ENCODE results near the gene WNK1. TPM values are rescaled to one million over a fixed set of nuclear protein-coding genes. Genes with fewer than 3 reads are reported as not detected.

The WNK1 gene
- total RNA-seq, 4 donors from 2014 or later = 273 to 518 (median 346) TPM

DNA sequence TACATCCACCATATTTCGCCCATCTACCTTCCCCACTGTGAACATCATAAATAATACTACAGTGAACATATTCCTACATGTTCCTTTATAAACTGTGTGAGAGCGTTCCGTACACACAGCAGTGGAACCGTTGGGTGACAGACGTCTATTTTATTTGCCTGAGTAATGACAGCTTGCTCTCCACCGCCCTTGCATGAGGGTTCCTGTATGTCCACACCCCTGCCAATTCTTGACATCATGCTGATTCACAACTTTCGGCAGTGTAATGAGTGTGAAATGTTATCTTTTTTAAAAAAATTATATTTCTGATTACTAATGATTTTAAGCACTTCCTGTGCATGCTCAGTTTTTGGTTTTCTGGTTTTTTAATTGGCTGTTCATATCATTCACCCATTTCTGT is 201.4 kb downstream of the WNK1 start:
- H3K4me3 ChIP-seq (ENCODE audit: low read depth, poor library complexity, severe bottlenecking) = no peak overlapping the region
- intact Hi-C loops (cut with DNase I; ENCODE audit: low total_unique reads) = loop anchor here (10.0 kb wide), 1 partner anchor 389 kb away; no protein-coding TSS in a partner anchor
- DNase-seq (ENCODE audit: low spot score in 2 of 2) = no peak
- WGBS, 2 donors = 58 to 66% methylated on average over 7 of the region's 7 CpGs
- no peak for TF ChIP-seq POLR2A (IDR thresholded peaks at IDR 0.05)
- TF ChIP-seq, protein P1, sequence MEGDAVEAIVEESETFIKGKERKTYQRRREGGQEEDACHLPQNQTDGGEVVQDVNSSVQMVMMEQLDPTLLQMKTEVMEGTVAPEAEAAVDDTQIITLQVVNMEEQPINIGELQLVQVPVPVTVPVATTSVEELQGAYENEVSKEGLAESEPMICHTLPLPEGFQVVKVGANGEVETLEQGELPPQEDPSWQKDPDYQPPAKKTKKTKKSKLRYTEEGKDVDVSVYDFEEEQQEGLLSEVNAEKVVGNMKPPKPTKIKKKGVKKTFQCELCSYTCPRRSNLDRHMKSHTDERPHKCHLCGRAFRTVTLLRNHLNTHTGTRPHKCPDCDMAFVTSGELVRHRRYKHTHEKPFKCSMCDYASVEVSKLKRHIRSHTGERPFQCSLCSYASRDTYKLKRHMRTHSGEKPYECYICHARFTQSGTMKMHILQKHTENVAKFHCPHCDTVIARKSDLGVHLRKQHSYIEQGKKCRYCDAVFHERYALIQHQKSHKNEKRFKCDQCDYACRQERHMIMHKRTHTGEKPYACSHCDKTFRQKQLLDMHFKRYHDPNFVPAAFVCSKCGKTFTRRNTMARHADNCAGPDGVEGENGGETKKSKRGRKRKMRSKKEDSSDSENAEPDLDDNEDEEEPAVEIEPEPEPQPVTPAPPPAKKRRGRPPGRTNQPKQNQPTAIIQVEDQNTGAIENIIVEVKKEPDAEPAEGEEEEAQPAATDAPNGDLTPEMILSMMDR (IDR thresholded peaks at IDR 0.05) = no peak

DNA sequence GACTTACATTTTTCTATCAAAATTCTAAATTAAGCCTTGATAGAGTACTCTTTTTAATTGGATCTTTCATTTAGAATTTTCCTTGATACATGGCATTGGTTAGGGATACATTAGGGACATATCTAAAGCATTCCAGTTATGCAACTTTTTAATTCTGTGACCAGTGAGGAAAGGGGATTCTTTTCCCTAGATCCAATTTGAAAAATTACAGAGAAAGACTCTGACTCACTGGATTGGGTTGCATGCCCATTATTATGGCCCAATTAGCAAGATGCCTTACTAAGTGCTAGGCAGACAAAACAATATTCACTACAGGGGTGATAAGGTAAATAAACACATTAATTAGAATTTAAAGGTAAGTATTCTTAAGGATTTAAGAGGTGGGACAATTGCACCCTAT is 202.4 kb downstream of the WNK1 start:
- TF ChIP-seq, protein P1 (IDR thresholded peaks at IDR 0.05) = no peak
- no peak for TF ChIP-seq POLR2A (IDR thresholded peaks at IDR 0.05)
- no peak overlapping the region for H3K4me3 ChIP-seq (ENCODE audit: low read depth, poor library complexity, severe bottlenecking)
- intact Hi-C loops (cut with DNase I; ENCODE audit: low total_unique reads) = loop anchor here (10.0 kb wide), 1 partner anchor 390 kb away; no protein-coding TSS in a partner anchor
- DNase-seq (ENCODE audit: low spot score in 2 of 2) = no peak

DNA sequence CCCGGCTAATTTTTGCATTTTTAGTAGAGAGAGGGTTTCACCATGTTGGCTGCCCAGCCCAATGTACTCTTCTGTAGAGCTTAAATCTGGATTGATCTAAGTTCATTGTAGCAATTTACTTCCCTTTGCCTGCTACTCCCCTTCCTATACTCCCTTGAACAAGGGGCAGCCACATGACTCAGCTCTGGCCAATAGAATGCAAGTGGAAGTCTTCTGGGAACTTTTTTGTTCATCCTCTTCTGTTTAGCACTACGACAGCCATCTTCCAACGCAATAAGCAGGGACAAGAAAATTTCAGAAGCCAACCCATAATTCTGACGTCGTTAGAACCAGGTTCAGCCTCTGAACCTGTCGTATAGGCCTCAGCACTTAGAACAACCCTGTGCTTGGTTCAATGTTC is 203.6 kb downstream of the WNK1 start:
- no peak for TF ChIP-seq POLR2A (IDR thresholded peaks at IDR 0.05)
- TF ChIP-seq, protein P1 (IDR thresholded peaks at IDR 0.05) = no peak
- H3K4me3 ChIP-seq (ENCODE audit: low read depth, poor library complexity, severe bottlenecking) = no peak overlapping the region
- intact Hi-C loops (cut with DNase I; ENCODE audit: low total_unique reads) = loop anchor here (10.0 kb wide), 1 partner anchor 391 kb away; no protein-coding TSS in a partner anchor
- DNase-seq (ENCODE audit: low spot score in 2 of 2) = no peak
- WGBS, 2 donors = 93 to 96% methylated on average over 6 of the region's 6 CpGs

DNA sequence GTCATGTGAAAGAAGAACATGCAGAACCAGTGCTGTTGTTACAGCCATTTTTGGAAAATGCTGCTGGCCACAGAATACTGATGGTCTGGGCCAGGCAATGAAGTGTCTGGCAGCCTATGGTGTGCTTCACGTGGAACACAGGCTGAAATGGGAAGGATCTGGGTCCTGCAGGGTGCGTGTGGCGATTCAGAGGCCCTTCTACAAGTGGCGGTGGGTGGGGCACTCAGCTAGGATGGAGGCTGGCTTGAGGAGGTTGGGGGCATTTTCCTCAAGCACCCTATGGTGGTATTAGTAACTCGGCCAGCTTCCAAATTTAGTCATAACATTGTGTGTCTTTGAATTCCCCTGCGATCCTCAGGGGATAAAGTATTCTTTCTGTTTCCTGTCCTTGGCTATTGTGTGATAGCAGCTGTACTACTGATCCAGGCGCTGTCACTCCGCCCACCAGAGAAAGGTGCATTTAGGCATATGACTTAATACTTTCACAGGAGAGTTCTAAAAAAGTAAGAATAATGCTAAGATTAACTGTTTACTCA is 206.3 kb downstream of the WNK1 start:
- TF ChIP-seq POLR2A (IDR thresholded peaks at IDR 0.05) = no peak
- TF ChIP-seq, protein P1 (IDR thresholded peaks at IDR 0.05) = no peak
- DNase-seq (ENCODE audit: low spot score in 2 of 2) = no peak
- intact Hi-C loops (cut with DNase I; ENCODE audit: low total_unique reads) = loop anchor here (10.0 kb wide), 1 partner anchor 394 kb away; no protein-coding TSS in a partner anchor
- H3K4me3 ChIP-seq (ENCODE audit: low read depth, poor library complexity, severe bottlenecking) = no peak overlapping the region
- WGBS, 2 donors = 53 to 70% methylated on average over 7 of the region's 8 CpGs

Other genes with a start within 250 kb of the WNK1 start
- 10 to 100 TPM in 2 of 4 donors, 1 to 10 TPM in 2; 4.5 to 30.8 (median 11.5) TPM for gene NINJ2, start 89.1 kb upstream of the WNK1 start, total RNA-seq
- gene RAD52, start 197.1 kb downstream of the WNK1 start, total RNA-seq = 10 to 100 TPM in 3 of 4 donors, 1 to 10 TPM in 1; 6.2 to 16.7 (median 12.1) TPM
- 10 to 100 TPM; 22.1 to 42.7 (median 29.7) TPM for gene ERC1, start 238.6 kb downstream of the WNK1 start, total RNA-seq

Measured in lower leg skin (tissue), 4 donors.